Activated naive CD4-positive, alpha-beta T cell treated with anti-CD3 and anti-CD28 coated beads for 36 hours (primary cell): Measurements from ENCODE around the gene CNTN5. TPM values are rescaled to one million over a fixed set of nuclear protein-coding genes. Genes with fewer than 3 reads are reported as not detected.

Source experiments
- CTCF ChIA-PET: fragments of 350-600 bp; sonication (Branson Sonifier 250); formaldehyde crosslinking; loops from one replicate; lab custom pipeline; 2021; ENCODE audit warnings: antibody characterized with exemption; lab: Charles Lee
- DNase-seq: peaks from one replicate; pipeline ENCODE4 v3.0.0-alpha.2; 2020
- H3K27ac Mint-ChIP-seq: one replicate; pipeline ENCODE4 v1.8.0; 2021; ENCODE audit warnings: mild to moderate bottlenecking, mixed read lengths
- H3K27me3 Mint-ChIP-seq: one replicate; pipeline ENCODE4 v1.8.0; 2021; ENCODE audit warnings: low read depth, mixed read lengths
- H3K36me3 Mint-ChIP-seq: one replicate; pipeline ENCODE4 v1.8.0; 2021; ENCODE audit warnings: low read depth, mixed read lengths
- H3K4me1 Mint-ChIP-seq: one replicate; pipeline ENCODE4 v1.8.0; 2021; ENCODE audit warnings: low read depth, mixed read lengths
- H3K4me3 Mint-ChIP-seq: one replicate; pipeline ENCODE4 v1.8.0; 2021; ENCODE audit warnings: mild to moderate bottlenecking, moderate library complexity, mixed read lengths
- H3K9me3 Mint-ChIP-seq: one replicate; pipeline ENCODE4 v1.8.0; 2021; ENCODE audit warnings: mixed read lengths
- intact Hi-C: fragments of 100-400 bp; cut with micrococcal nuclease; formaldehyde crosslinking; loops from one replicate; pipeline ENCODE4 v1.15.1; 2023
- total RNA-seq, 2 experiments: library from RNA; stranded (reverse); gene quantifications; one replicate each; pipeline ENCODE4 v1.2.3, GENCODE V29; 2021

The CNTN5 gene
- total RNA-seq, 2 experiments from 2014 or later = not detected

- Mint-ChIP-seq H3K4me3 (no peak overlapping the region), H3K9me3 (peaks cover 7% of the 10 kb centered on the region), H3K4me1 (no peaks in the 10 kb centered on the region), H3K36me3 (no peaks in the 10 kb centered on the region), H3K27me3 (no peaks in the 10 kb centered on the region), H3K27ac (no peak overlapping the region)
- no peak for DNase-seq
- CTCF ChIA-PET = no interaction called here
- intact Hi-C loops = no loop called here
These were observed 163.4 kb downstream of the CNTN5 start for GRCh38 chr11:99184146-99184545.

GRCh38 chr11:99188221-99188620 lies 167.5 kb downstream of the CNTN5 start:
- no peak for DNase-seq
- CTCF ChIA-PET = no interaction called here
- H3K27me3 Mint-ChIP-seq = no peaks in the 10 kb centered on the region
- H3K4me3 Mint-ChIP-seq = no peak overlapping the region
- no peaks in the 10 kb centered on the region for H3K36me3 Mint-ChIP-seq
- H3K4me1 Mint-ChIP-seq = no peaks in the 10 kb centered on the region
- intact Hi-C loops = no loop called here
- no peak overlapping the region for H3K27ac Mint-ChIP-seq
- peaks cover 5% of the 10 kb centered on the region for H3K9me3 Mint-ChIP-seq

GRCh38 chr11:99192716-99193115 lies 172.0 kb downstream of the CNTN5 start:
- Mint-ChIP-seq H3K4me1 (no peaks in the 10 kb centered on the region), H3K4me3 (no peak overlapping the region), H3K9me3 (peaks cover 4% of the 10 kb centered on the region), H3K27me3 (no peaks in the 10 kb centered on the region), H3K27ac (no peak overlapping the region), H3K36me3 (no peaks in the 10 kb centered on the region)
- intact Hi-C loops = no loop called here
- DNase-seq = no peak
- CTCF ChIA-PET = no interaction called here

- Mint-ChIP-seq H3K4me3 (no peak overlapping the region), H3K27ac (no peak overlapping the region), H3K36me3 (no peaks in the 10 kb centered on the region), H3K4me1 (no peaks in the 10 kb centered on the region), H3K9me3 (peaks cover 3% of the 10 kb centered on the region), H3K27me3 (no peaks in the 10 kb centered on the region)
- CTCF ChIA-PET = no interaction called here
- no peak for DNase-seq
- intact Hi-C loops = no loop called here
These were observed 176.7 kb downstream of the CNTN5 start for GRCh38 chr11:99197477-99197876.

GRCh38 chr11:99198215-99198614 lies 177.5 kb downstream of the CNTN5 start:
- H3K27me3 Mint-ChIP-seq = no peaks in the 10 kb centered on the region
- no peak overlapping the region for H3K27ac Mint-ChIP-seq
- DNase-seq = no peak
- peaks cover 5% of the 10 kb centered on the region for H3K9me3 Mint-ChIP-seq
- H3K4me3 Mint-ChIP-seq = no peak overlapping the region
- CTCF ChIA-PET = no interaction called here
- intact Hi-C loops = no loop called here
- H3K36me3 Mint-ChIP-seq = no peaks in the 10 kb centered on the region
- H3K4me1 Mint-ChIP-seq = no peaks in the 10 kb centered on the region

GRCh38 chr11:99199341-99199740 lies 178.6 kb downstream of the CNTN5 start:
- no peak for DNase-seq
- H3K27ac Mint-ChIP-seq = no peak overlapping the region
- no peaks in the 10 kb centered on the region for H3K36me3 Mint-ChIP-seq
- no peak overlapping the region for H3K4me3 Mint-ChIP-seq
- H3K27me3 Mint-ChIP-seq = no peaks in the 10 kb centered on the region
- H3K9me3 Mint-ChIP-seq = peaks cover 5% of the 10 kb centered on the region
- H3K4me1 Mint-ChIP-seq = no peaks in the 10 kb centered on the region
- CTCF ChIA-PET = no interaction called here
- intact Hi-C loops = no loop called here

GRCh38 chr11:99200720-99201119 lies 180.0 kb downstream of the CNTN5 start:
- intact Hi-C loops = no loop called here
- no peaks in the 10 kb centered on the region for H3K27me3 Mint-ChIP-seq
- no peaks in the 10 kb centered on the region for H3K4me1 Mint-ChIP-seq
- H3K4me3 Mint-ChIP-seq = no peak overlapping the region
- CTCF ChIA-PET = no interaction called here
- no peak overlapping the region for H3K27ac Mint-ChIP-seq
- no peak for DNase-seq
- peaks cover 8% of the 10 kb centered on the region for H3K9me3 Mint-ChIP-seq
- no peaks in the 10 kb centered on the region for H3K36me3 Mint-ChIP-seq

GRCh38 chr11:99208813-99209212 lies 188.1 kb downstream of the CNTN5 start:
- Mint-ChIP-seq H3K27ac (no peak overlapping the region), H3K27me3 (no peaks in the 10 kb centered on the region), H3K4me1 (no peaks in the 10 kb centered on the region), H3K9me3 (peaks cover 6% of the 10 kb centered on the region), H3K36me3 (no peaks in the 10 kb centered on the region), H3K4me3 (no peak overlapping the region)
- no peak for DNase-seq
- CTCF ChIA-PET = no interaction called here
- intact Hi-C loops = no loop called here

GRCh38 chr11:99229544-99229943 lies 208.8 kb downstream of the CNTN5 start:
- H3K4me1 Mint-ChIP-seq = no peaks in the 10 kb centered on the region
- H3K4me3 Mint-ChIP-seq = no peak overlapping the region
- intact Hi-C loops = no loop called here
- CTCF ChIA-PET = no interaction called here
- H3K9me3 Mint-ChIP-seq = peaks cover 16% of the 10 kb centered on the region
- DNase-seq = no peak
- H3K36me3 Mint-ChIP-seq = peaks cover 1% of the 10 kb centered on the region
- H3K27me3 Mint-ChIP-seq = no peaks in the 10 kb centered on the region
- H3K27ac Mint-ChIP-seq = no peak overlapping the region

- Mint-ChIP-seq H3K27ac (no peak overlapping the region), H3K36me3 (peaks cover 1% of the 10 kb centered on the region), H3K4me3 (no peak overlapping the region), H3K4me1 (no peaks in the 10 kb centered on the region), H3K9me3 (peaks cover 17% of the 10 kb centered on the region), H3K27me3 (no peaks in the 10 kb centered on the region)
- intact Hi-C loops = no loop called here
- no peak for DNase-seq
- CTCF ChIA-PET = no interaction called here
These were observed 213.8 kb downstream of the CNTN5 start for GRCh38 chr11:99234534-99234933.

GRCh38 chr11:99238401-99238800 lies 217.7 kb downstream of the CNTN5 start:
- H3K27me3 Mint-ChIP-seq = no peaks in the 10 kb centered on the region
- peaks cover 1% of the 10 kb centered on the region for H3K36me3 Mint-ChIP-seq
- H3K4me3 Mint-ChIP-seq = no peak overlapping the region
- H3K4me1 Mint-ChIP-seq = no peaks in the 10 kb centered on the region
- CTCF ChIA-PET = no interaction called here
- no peak for DNase-seq
- peaks cover 9% of the 10 kb centered on the region for H3K9me3 Mint-ChIP-seq
- H3K27ac Mint-ChIP-seq = no peak overlapping the region
- intact Hi-C loops = no loop called here

GRCh38 chr11:99240192-99241030 lies 219.7 kb downstream of the CNTN5 start:
- DNase-seq = no peak
- Mint-ChIP-seq H3K4me3 (no peak overlapping the region), H3K27me3 (no peaks in the 10 kb centered on the region), H3K9me3 (peaks cover 10% of the 10 kb centered on the region), H3K27ac (no peak overlapping the region), H3K4me1 (no peaks in the 10 kb centered on the region), H3K36me3 (no peaks in the 10 kb centered on the region)
- CTCF ChIA-PET = no interaction called here
- intact Hi-C loops = no loop called here

GRCh38 chr11:99241066-99241465 lies 220.3 kb downstream of the CNTN5 start:
- CTCF ChIA-PET = no interaction called here
- H3K27me3 Mint-ChIP-seq = no peaks in the 10 kb centered on the region
- DNase-seq = no peak
- H3K36me3 Mint-ChIP-seq = no peaks in the 10 kb centered on the region
- no peak overlapping the region for H3K27ac Mint-ChIP-seq
- peaks cover 10% of the 10 kb centered on the region for H3K9me3 Mint-ChIP-seq
- H3K4me3 Mint-ChIP-seq = no peak overlapping the region
- intact Hi-C loops = no loop called here
- no peaks in the 10 kb centered on the region for H3K4me1 Mint-ChIP-seq
